ENCODE measurements around the gene MRPL12. TPM values are rescaled to one million over a fixed set of nuclear protein-coding genes. Genes with fewer than 3 reads are reported as not detected.

The MRPL12 gene
- total and polyA plus RNA-seq, 2 of the 13 experiments (the other 11 are each of a cell fraction or from before 2014, with no cell fraction given): 39.1 to 94.1 TPM

DNA sequence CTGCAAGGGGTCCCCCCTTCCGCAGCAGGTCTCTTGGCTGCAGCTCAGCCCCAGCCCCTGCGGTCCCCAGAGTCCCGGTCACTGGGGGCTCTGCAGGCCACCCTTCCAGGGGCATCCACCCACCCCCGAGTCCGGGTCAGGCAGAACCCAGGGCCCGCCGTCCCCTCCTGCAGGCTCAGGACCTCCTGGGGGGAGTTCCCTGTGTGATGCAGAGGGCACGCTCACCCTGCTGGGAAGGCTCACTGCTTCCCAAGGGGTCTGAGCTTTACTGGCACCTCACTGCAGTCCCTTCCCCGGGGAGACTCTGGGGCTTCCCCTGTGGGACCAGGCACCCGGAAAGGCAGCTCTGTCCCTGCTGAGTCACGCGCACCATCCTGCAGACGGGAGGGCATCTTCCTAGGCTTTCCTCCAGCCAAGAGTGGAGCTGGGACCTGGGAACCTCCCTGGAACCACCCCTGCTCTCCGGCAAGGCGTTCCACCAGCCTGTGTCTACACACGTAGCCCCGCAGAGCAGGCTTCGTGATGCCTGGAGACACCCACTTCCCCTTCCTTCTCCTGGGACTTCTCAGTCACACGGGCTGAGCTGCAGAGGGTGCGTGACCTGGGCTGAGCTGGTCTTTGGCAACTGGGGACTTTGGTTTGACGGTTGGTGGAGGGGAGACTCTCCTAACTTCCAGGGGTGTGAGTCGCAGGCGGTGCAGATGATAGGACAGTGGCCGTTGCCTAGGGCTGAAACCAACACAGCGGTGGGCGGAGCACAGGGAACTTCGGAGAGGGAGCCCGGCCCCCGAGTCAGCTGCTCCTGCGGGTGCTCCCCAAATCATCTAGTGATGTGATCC is 32.3 kb downstream of the MRPL12 start (continued):
- TF ChIP-seq GTF2F1 (IDR thresholded peaks at IDR 0.05; ENCODE audit: low read length) (no peak), FOXO1 (CRISPR knock-in tag; IDR thresholded peaks at IDR 0.05) (no peak), ZNF678 (CRISPR knock-in tag; IDR thresholded peaks at IDR 0.05) (no peak), ZSCAN31 (CRISPR knock-in tag; IDR thresholded peaks at IDR 0.05; ENCODE audit: low read depth) (no peak), HES4 (CRISPR knock-in tag; IDR thresholded peaks at IDR 0.05; ENCODE audit: borderline replicate concordance) (no peak; the same call in 1 of the 2 replicates), FOXA1 (IDR thresholded peaks at IDR 0.05) (no peak), FOXA1 (CRISPR knock-in tag; IDR thresholded peaks at IDR 0.05) (no peak; the same call in 1 of the 2 replicates), ATF7-NPFF (CRISPR knock-in tag; IDR thresholded peaks at IDR 0.05; ENCODE audit: low read depth) (no peak), ASH2L (IDR thresholded peaks at IDR 0.05; ENCODE audit: insufficient read length, low read depth, low read length) (peak; percentile 27), ZNF543 (CRISPR knock-in tag; IDR thresholded peaks at IDR 0.05) (0 out of 2 replicates have a peak, but pooled peaks have one; percentile 49), ZNF432 (CRISPR knock-in tag; IDR thresholded peaks at IDR 0.05; ENCODE audit: borderline replicate concordance) (no peak), ZNF335 (CRISPR knock-in tag; IDR thresholded peaks at IDR 0.05) (no peak), SNRNP70 (IDR thresholded peaks at IDR 0.05; ENCODE audit: low read depth, low read length) (no peak), ZNF878 (CRISPR knock-in tag; IDR thresholded peaks at IDR 0.05) (no peak), POLR2AphosphoS5 (IDR thresholded peaks at IDR 0.05; ENCODE audit: low read depth, low read length) (no peak), ETV6 (CRISPR knock-in tag; conservative IDR thresholded peaks at IDR 0.05) (no peak)
- TF ChIP-seq, protein P1, sequence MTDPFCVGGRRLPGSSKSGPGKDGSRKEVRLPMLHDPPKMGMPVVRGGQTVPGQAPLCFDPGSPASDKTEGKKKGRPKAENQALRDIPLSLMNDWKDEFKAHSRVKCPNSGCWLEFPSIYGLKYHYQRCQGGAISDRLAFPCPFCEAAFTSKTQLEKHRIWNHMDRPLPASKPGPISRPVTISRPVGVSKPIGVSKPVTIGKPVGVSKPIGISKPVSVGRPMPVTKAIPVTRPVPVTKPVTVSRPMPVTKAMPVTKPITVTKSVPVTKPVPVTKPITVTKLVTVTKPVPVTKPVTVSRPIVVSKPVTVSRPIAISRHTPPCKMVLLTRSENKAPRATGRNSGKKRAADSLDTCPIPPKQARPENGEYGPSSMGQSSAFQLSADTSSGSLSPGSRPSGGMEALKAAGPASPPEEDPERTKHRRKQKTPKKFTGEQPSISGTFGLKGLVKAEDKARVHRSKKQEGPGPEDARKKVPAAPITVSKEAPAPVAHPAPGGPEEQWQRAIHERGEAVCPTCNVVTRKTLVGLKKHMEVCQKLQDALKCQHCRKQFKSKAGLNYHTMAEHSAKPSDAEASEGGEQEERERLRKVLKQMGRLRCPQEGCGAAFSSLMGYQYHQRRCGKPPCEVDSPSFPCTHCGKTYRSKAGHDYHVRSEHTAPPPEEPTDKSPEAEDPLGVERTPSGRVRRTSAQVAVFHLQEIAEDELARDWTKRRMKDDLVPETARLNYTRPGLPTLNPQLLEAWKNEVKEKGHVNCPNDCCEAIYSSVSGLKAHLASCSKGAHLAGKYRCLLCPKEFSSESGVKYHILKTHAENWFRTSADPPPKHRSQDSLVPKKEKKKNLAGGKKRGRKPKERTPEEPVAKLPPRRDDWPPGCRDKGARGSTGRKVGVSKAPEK (CRISPR knock-in tag; IDR thresholded peaks at IDR 0.05; ENCODE audit: borderline replicate concordance): no peak
- TF ChIP-seq, protein P2, sequence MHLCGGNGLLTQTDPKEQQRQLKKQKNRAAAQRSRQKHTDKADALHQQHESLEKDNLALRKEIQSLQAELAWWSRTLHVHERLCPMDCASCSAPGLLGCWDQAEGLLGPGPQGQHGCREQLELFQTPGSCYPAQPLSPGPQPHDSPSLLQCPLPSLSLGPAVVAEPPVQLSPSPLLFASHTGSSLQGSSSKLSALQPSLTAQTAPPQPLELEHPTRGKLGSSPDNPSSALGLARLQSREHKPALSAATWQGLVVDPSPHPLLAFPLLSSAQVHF (CRISPR knock-in tag; IDR thresholded peaks at IDR 0.05): no peak
- TF ChIP-seq, protein P3, sequence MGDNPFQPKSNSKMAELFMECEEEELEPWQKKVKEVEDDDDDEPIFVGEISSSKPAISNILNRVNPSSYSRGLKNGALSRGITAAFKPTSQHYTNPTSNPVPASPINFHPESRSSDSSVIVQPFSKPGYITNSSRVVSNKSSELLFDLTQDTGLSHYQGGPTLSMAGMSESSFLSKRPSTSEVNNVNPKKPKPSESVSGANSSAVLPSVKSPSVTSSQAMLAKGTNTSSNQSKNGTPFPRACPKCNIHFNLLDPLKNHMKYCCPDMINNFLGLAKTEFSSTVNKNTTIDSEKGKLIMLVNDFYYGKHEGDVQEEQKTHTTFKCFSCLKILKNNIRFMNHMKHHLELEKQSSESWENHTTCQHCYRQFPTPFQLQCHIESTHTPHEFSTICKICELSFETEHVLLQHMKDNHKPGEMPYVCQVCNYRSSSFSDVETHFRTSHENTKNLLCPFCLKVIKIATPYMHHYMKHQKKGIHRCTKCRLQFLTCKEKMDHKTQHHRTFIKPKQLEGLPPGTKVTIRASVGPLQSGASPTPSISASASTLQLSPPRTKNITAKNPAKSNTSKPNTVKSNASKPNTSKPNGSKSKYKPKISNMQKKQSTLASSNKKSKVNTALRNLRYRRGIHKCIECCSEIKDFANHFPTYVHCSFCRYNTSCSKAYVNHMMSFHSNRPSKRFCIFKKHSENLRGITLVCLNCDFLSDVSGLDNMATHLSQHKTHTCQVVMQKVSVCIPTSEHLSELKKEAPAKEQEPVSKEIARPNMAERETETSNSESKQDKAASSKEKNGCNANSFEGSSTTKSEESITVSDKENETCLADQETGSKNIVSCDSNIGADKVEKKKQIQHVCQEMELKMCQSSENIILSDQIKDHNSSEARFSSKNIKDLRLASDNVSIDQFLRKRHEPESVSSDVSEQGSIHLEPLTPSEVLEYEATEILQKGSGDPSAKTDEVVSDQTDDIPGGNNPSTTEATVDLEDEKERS (CRISPR knock-in tag; IDR thresholded peaks at IDR 0.05): 0 out of 2 replicates have a peak, but pooled peaks have one; percentile 14
- TF ChIP-seq, protein P4, sequence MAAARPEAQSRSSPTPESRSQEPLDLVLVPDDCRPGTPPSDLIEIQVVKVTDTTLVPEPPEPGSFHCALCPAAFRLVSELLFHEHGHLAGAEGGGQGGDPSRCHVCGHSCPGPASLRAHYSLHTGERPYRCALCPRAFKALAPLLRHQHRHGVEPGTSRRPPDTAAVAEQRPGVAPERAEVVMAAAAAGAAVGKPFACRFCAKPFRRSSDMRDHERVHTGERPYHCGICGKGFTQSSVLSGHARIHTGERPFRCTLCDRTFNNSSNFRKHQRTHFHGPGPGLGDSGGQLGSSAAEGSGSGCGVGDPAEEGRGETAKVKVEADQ (CRISPR knock-in tag; IDR thresholded peaks at IDR 0.05; ENCODE audit: borderline replicate concordance): no peak; the same call in 1 of the 2 replicates
- TF ChIP-seq, protein P5, sequence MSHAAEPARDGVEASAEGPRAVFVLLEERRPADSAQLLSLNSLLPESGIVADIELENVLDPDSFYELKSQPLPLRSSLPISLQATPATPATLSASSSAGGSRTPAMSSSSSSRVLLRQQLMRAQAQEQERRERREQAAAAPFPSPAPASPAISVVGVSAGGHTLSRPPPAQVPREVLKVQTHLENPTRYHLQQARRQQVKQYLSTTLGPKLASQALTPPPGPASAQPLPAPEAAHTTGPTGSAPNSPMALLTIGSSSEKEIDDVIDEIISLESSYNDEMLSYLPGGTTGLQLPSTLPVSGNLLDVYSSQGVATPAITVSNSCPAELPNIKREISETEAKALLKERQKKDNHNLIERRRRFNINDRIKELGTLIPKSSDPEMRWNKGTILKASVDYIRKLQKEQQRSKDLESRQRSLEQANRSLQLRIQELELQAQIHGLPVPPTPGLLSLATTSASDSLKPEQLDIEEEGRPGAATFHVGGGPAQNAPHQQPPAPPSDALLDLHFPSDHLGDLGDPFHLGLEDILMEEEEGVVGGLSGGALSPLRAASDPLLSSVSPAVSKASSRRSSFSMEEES (CRISPR knock-in tag; IDR thresholded peaks at IDR 0.05): no peak

All from HepG2 (cell line).